SK-N-SH treated with all-trans-retinoic acid at 6 μM for 48 hours (cell line): ENCODE data around the gene CEMIP.
"Not testable (repeated sequence)": the region's sequence is repeated elsewhere in the genome, so short reads cannot be mapped to it uniquely, and the experiment has no call there.

Experiments used
- ATAC-seq: fragments of 200-7000 bp; cut with Tn5 transposase; 3 replicates; pipeline ENCODE4 v1.9.1; 2020; ENCODE audit warnings: mild to moderate bottlenecking, moderate library complexity
- ARNTL ChIP-seq: fragments of 450-650 bp; formaldehyde crosslinking; IDR thresholded peaks from 2 replicates; pipeline ENCODE4 v1.5.0; 2020; ENCODE audit warnings: low read depth, mild to moderate bottlenecking, moderate library complexity, borderline replicate concordance
- BACH2 ChIP-seq: fragments of 250-450 bp; sonication (Bioruptor Pico); IDR thresholded peaks from 2 replicates; pipeline ENCODE4 v1.9.0; 2021; ENCODE audit warnings: mild to moderate bottlenecking, borderline replicate concordance
- CSDC2 ChIP-seq: fragments of 250-450 bp; sonication (Bioruptor Pico); IDR thresholded peaks from 2 replicates; pipeline ENCODE4 v1.5.0; 2020; ENCODE audit warnings: mild to moderate bottlenecking, moderate library complexity
- ESRRG ChIP-seq: fragments of 250-450 bp; sonication (Bioruptor Pico); IDR thresholded peaks from 2 replicates; pipeline ENCODE4 v1.6.1; 2021; ENCODE audit warnings: mild to moderate bottlenecking
- GLIS3 ChIP-seq: fragments of 250-450 bp; sonication (Bioruptor Pico); IDR thresholded peaks from 2 replicates; pipeline ENCODE4 v1.5.0; 2020; ENCODE audit warnings: mild to moderate bottlenecking, moderate library complexity
- ISL1 ChIP-seq: fragments of 250-450 bp; sonication (Bioruptor Pico); IDR thresholded peaks from 2 replicates; pipeline ENCODE4 v2.1.2; 2022; ENCODE audit warnings: mild to moderate bottlenecking, moderate library complexity
- OSR1 ChIP-seq: fragments of 250-450 bp; sonication (Bioruptor Pico); IDR thresholded peaks from 2 replicates; pipeline ENCODE4 v1.8.0; 2022; ENCODE audit warnings: moderate library complexity, mild to moderate bottlenecking, inconsistent platforms
- PPARA ChIP-seq: fragments of 250-450 bp; sonication (Bioruptor Pico); IDR thresholded peaks from 2 replicates; pipeline ENCODE4 v1.5.0; 2020; ENCODE audit warnings: mild to moderate bottlenecking, borderline replicate concordance
- SNAI2 ChIP-seq: fragments of 250-450 bp; sonication (Bioruptor Pico); IDR thresholded peaks from 2 replicates; pipeline ENCODE4 v1.5.0; 2020; ENCODE audit warnings: mild to moderate bottlenecking, moderate library complexity
- TCF4 ChIP-seq: fragments of 250-450 bp; sonication (Bioruptor Pico); IDR thresholded peaks from 2 replicates; pipeline ENCODE4 v1.8.0; 2021; ENCODE audit warnings: mild to moderate bottlenecking, moderate library complexity, borderline replicate concordance
- ZC3H10 ChIP-seq: fragments of 250-450 bp; sonication (Bioruptor Pico); IDR thresholded peaks from 2 replicates; pipeline ENCODE4 v1.5.1; 2021; ENCODE audit warnings: mild to moderate bottlenecking, moderate library complexity
- ZFP3 ChIP-seq: fragments of 250-450 bp; sonication (Bioruptor Pico); IDR thresholded peaks from 2 replicates; pipeline ENCODE4 v1.5.0; 2020; ENCODE audit warnings: mild to moderate bottlenecking, moderate library complexity
- ZFP30 ChIP-seq: fragments of 450-650 bp; formaldehyde crosslinking; IDR thresholded peaks from 2 replicates; pipeline ENCODE4 v1.5.0; 2022; ENCODE audit warnings: mild to moderate bottlenecking, moderate library complexity
- ZNF565 ChIP-seq: fragments of 450-650 bp; formaldehyde crosslinking; conservative IDR thresholded peaks from 2 replicates; pipeline ENCODE4 v1.5.0; 2020; ENCODE audit warnings: low read depth, mild to moderate bottlenecking, moderate library complexity
- ZNF70 ChIP-seq: fragments of 450-650 bp; formaldehyde crosslinking; IDR thresholded peaks from 2 replicates; pipeline ENCODE4 v1.5.0; 2020; ENCODE audit warnings: mild to moderate bottlenecking, moderate library complexity
- ZNF8 ChIP-seq: fragments of 450-650 bp; formaldehyde crosslinking; IDR thresholded peaks from 2 replicates; pipeline ENCODE4 v1.5.0; 2020; ENCODE audit warnings: mild to moderate bottlenecking, moderate library complexity
- TF ChIP-seq, protein P1 (sequence below): fragments of 250-450 bp; sonication (Bioruptor Pico); IDR thresholded peaks from 2 replicates; pipeline ENCODE4 v1.8.0; 2021; ENCODE audit warnings: low read depth, mild to moderate bottlenecking, moderate library complexity, borderline replicate concordance
- TF ChIP-seq, protein P2 (sequence below): fragments of 250-450 bp; sonication (Bioruptor Pico); IDR thresholded peaks from 2 replicates; pipeline ENCODE4 v1.5.1; 2021; ENCODE audit warnings: mild to moderate bottlenecking, moderate library complexity
- TF ChIP-seq, protein P3 (sequence below): fragments of 250-450 bp; sonication (Bioruptor Pico); IDR thresholded peaks from 2 replicates; pipeline ENCODE4 v1.5.1; 2020; ENCODE audit warnings: low read depth, mild to moderate bottlenecking, moderate library complexity
- TF ChIP-seq, protein P4 (sequence below): fragments of 250-450 bp; sonication (Bioruptor Pico); IDR thresholded peaks from 2 replicates; pipeline ENCODE4 v1.5.0; 2020; ENCODE audit warnings: mild to moderate bottlenecking, moderate library complexity

Gene CEMIP

GRCh38 chr15:80760960-80761359 is 18.2 kb upstream of the CEMIP start:
- ATAC-seq: no peak
- TF ChIP-seq ZNF70: no peak
- TF ChIP-seq CSDC2: no peak
- TF ChIP-seq, protein P1, sequence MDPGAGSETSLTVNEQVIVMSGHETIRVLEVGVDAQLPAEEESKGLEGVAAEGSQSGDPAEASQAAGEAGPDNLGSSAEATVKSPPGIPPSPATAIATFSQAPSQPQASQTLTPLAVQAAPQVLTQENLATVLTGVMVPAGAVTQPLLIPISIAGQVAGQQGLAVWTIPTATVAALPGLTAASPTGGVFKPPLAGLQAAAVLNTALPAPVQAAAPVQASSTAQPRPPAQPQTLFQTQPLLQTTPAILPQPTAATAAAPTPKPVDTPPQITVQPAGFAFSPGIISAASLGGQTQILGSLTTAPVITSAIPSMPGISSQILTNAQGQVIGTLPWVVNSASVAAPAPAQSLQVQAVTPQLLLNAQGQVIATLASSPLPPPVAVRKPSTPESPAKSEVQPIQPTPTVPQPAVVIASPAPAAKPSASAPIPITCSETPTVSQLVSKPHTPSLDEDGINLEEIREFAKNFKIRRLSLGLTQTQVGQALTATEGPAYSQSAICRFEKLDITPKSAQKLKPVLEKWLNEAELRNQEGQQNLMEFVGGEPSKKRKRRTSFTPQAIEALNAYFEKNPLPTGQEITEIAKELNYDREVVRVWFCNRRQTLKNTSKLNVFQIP (CRISPR knock-in tag): no peak

DNA sequence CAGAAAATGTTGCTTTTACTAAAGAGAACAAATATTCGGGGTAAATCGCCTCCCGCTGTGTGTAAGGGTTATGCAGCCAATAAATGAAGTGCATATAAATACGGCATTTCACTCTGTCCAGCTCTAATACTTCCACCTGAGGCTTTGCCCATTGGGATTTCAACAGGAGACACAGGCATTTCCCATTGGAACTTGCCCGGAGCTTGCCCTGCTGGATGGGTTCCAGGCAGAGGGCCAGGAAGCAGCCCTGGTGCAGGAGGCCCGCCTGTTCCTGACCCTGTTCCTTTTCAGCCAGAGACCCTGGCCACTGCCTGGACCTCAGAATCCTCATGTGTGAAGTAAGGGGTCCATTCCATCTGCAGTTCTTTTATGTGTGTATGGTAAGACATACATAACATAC is 17.4 kb upstream of the CEMIP start:
- ATAC-seq: no peak
- TF ChIP-seq ARNTL (CRISPR knock-in tag) (no peak), GLIS3 (CRISPR knock-in tag) (no peak), ZC3H10 (no peak), ZFP3 (CRISPR knock-in tag) (no peak), BACH2 (no peak), CSDC2 (no peak), ESRRG (CRISPR knock-in tag) (no peak), ZNF70 (no peak), TCF4 (CRISPR knock-in tag) (no peak), PPARA (CRISPR knock-in tag) (no peak), ZNF565 (CRISPR knock-in tag) (no peak), ZFP30 (CRISPR knock-in tag) (no peak), SNAI2 (CRISPR knock-in tag) (no peak), ZNF8 (CRISPR knock-in tag) (no peak), OSR1 (CRISPR knock-in tag) (no peak)
- TF ChIP-seq, protein P2, sequence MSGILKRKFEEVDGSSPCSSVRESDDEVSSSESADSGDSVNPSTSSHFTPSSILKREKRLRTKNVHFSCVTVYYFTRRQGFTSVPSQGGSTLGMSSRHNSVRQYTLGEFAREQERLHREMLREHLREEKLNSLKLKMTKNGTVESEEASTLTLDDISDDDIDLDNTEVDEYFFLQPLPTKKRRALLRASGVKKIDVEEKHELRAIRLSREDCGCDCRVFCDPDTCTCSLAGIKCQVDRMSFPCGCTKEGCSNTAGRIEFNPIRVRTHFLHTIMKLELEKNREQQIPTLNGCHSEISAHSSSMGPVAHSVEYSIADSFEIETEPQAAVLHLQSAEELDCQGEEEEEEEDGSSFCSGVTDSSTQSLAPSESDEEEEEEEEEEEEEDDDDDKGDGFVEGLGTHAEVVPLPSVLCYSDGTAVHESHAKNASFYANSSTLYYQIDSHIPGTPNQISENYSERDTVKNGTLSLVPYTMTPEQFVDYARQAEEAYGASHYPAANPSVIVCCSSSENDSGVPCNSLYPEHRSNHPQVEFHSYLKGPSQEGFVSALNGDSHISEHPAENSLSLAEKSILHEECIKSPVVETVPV (CRISPR knock-in tag): no peak
- TF ChIP-seq, protein P3, sequence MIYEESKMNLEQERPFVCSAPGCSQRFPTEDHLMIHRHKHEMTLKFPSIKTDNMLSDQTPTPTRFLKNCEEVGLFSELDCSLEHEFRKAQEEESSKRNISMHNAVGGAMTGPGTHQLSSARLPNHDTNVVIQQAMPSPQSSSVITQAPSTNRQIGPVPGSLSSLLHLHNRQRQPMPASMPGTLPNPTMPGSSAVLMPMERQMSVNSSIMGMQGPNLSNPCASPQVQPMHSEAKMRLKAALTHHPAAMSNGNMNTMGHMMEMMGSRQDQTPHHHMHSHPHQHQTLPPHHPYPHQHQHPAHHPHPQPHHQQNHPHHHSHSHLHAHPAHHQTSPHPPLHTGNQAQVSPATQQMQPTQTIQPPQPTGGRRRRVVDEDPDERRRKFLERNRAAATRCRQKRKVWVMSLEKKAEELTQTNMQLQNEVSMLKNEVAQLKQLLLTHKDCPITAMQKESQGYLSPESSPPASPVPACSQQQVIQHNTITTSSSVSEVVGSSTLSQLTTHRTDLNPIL (CRISPR knock-in tag): no peak
- TF ChIP-seq, protein P4, sequence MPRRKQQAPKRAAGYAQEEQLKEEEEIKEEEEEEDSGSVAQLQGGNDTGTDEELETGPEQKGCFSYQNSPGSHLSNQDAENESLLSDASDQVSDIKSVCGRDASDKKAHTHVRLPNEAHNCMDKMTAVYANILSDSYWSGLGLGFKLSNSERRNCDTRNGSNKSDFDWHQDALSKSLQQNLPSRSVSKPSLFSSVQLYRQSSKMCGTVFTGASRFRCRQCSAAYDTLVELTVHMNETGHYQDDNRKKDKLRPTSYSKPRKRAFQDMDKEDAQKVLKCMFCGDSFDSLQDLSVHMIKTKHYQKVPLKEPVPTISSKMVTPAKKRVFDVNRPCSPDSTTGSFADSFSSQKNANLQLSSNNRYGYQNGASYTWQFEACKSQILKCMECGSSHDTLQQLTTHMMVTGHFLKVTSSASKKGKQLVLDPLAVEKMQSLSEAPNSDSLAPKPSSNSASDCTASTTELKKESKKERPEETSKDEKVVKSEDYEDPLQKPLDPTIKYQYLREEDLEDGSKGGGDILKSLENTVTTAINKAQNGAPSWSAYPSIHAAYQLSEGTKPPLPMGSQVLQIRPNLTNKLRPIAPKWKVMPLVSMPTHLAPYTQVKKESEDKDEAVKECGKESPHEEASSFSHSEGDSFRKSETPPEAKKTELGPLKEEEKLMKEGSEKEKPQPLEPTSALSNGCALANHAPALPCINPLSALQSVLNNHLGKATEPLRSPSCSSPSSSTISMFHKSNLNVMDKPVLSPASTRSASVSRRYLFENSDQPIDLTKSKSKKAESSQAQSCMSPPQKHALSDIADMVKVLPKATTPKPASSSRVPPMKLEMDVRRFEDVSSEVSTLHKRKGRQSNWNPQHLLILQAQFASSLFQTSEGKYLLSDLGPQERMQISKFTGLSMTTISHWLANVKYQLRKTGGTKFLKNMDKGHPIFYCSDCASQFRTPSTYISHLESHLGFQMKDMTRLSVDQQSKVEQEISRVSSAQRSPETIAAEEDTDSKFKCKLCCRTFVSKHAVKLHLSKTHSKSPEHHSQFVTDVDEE (CRISPR knock-in tag): no peak
- TF ChIP-seq, protein P1 (CRISPR knock-in tag): no peak

GRCh38 chr15:80763235-80763634 is 15.9 kb upstream of the CEMIP start:
- ATAC-seq: not testable (repeated sequence)

DNA sequence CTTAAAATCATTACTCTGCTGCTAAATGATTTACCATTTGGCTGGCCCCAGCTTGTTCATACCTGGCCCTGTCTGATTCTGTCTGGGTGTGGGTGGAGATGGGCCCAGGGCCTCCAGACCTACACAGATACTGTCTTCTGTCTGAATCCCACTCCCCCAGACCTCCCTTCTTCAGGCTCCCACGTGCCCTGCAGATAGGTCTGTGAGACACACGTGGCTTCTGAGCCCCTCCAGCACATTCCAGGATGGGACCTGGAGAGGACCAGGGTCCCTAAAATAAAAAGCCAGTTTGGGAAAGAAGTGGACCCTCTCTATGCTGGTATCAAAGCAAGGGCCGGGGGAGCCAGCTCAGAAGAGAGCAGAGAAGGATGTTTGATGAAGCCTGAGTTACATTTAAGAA is 14.6 kb upstream of the CEMIP start:
- no peak for TF ChIP-seq ZNF70
- TF ChIP-seq ZFP30 (CRISPR knock-in tag): no peak
- TF ChIP-seq TCF4 (CRISPR knock-in tag): no peak
- TF ChIP-seq ZC3H10: no peak
- no peak for TF ChIP-seq ARNTL (CRISPR knock-in tag)
- no peak for TF ChIP-seq ISL1
- ATAC-seq: no peak
